Loucy (cell line): ENCODE data around the gene VPS45.
"Not testable (repeated sequence)": the region's sequence is repeated elsewhere in the genome, so short reads cannot be mapped to it uniquely, and the experiment has no call there.

Source experiments
- H2AFZ ChIP-seq: fragments of 200-600 bp; sonication (generic); 2 replicates; pipeline ENCODE4 v1.6.0; 2016; ENCODE audit warnings: antibody characterized with exemption, mild to moderate bottlenecking, low read length, moderate library complexity
- H3F3A ChIP-seq: fragments of 200-600 bp; 2 replicates; pipeline ENCODE4 v1.6.0; 2016; ENCODE audit warnings: antibody characterized with exemption, low read depth, mild to moderate bottlenecking
- H3K27me3 ChIP-seq: fragments of 200-600 bp; sonication (generic); 2 replicates; pipeline ENCODE4 v1.6.1; 2014; ENCODE audit warnings: low read length, mild to moderate bottlenecking; ENCODE audit not compliant: insufficient read depth, poor library complexity, severe bottlenecking
- H3K36me3 ChIP-seq: fragments of 200-600 bp; sonication (generic); 2 replicates; pipeline ENCODE4 v1.6.1; 2016; ENCODE audit warnings: low read length; ENCODE audit not compliant: insufficient read depth
- H3K4me1 ChIP-seq: fragments of 200-600 bp; sonication (generic); 2 replicates; pipeline ENCODE4 v1.5.1; 2014; ENCODE audit warnings: low read length, mild to moderate bottlenecking; ENCODE audit not compliant: insufficient read depth, poor library complexity, severe bottlenecking
- H3K4me2 ChIP-seq: fragments of 200-600 bp; sonication (generic); 2 replicates; pipeline ENCODE4 v1.6.0; 2014; ENCODE audit warnings: antibody characterized with exemption, low read length, low read depth, mild to moderate bottlenecking; ENCODE audit not compliant: poor library complexity, severe bottlenecking
- H3K4me3 ChIP-seq: fragments of 200-600 bp; sonication (generic); 2 replicates; pipeline ENCODE4 v1.5.1; 2014; ENCODE audit warnings: low read length, mild to moderate bottlenecking, mixed read lengths; ENCODE audit not compliant: poor library complexity, severe bottlenecking
- H3K79me2 ChIP-seq: fragments of 200-600 bp; sonication (generic); 2 replicates; pipeline ENCODE4 v1.6.1; 2014; ENCODE audit warnings: low read length; ENCODE audit not compliant: insufficient read depth
- H3K9ac ChIP-seq: fragments of 200-600 bp; sonication (generic); 2 replicates; pipeline ENCODE4 v1.6.0; 2014; ENCODE audit warnings: mild to moderate bottlenecking, low read depth, low read length, moderate library complexity; ENCODE audit not compliant: poor library complexity, severe bottlenecking
- H3K9me2 ChIP-seq: fragments of 200-600 bp; sonication (generic); replicated peaks from 2 replicates; pipeline ENCODE4 v1.6.1; 2016; ENCODE audit warnings: low read depth, low read length, mixed read lengths
- H3K9me3 ChIP-seq: fragments of 200-600 bp; sonication (generic); 2 replicates; pipeline ENCODE4 v1.6.1; 2014; ENCODE audit warnings: mild to moderate bottlenecking, antibody characterized with exemption, low read length, low read depth; ENCODE audit not compliant: insufficient read depth
- H4K20me1 ChIP-seq: fragments of 200-600 bp; sonication (generic); 2 replicates; pipeline ENCODE4 v1.6.0; 2014; ENCODE audit warnings: antibody characterized with exemption, low read length, mild to moderate bottlenecking; ENCODE audit not compliant: insufficient read depth, poor library complexity, severe bottlenecking
- EZH2phosphoT487 ChIP-seq: fragments of 200-600 bp; IDR thresholded peaks from 2 replicates; pipeline ENCODE4 v1.6.1; 2018; ENCODE audit warnings: antibody characterized with exemption, mild to moderate bottlenecking, moderate library complexity, borderline replicate concordance
- TF ChIP-seq, protein P1 (sequence below): fragments of 200-600 bp; sonication (generic); conservative IDR thresholded peaks from 2 replicates; pipeline ENCODE4 v1.5.1; 2014; ENCODE audit warnings: mild to moderate bottlenecking, antibody characterized with exemption, low read length

VPS45 gene

GRCh38 chr1:150144606-150145005 is 77.0 kb downstream of the VPS45 start:
- peaks cover 21% of the 10 kb centered on the region for H3K79me2 ChIP-seq
- H3K4me3 ChIP-seq = no peak overlapping the region
- no peaks in the 10 kb centered on the region; the same call in 1 of the 2 replicates for H3K36me3 ChIP-seq
- H3K4me2 ChIP-seq = peak overlapping the region; percentile 17
- no peak overlapping the region for H2AFZ ChIP-seq
- TF ChIP-seq EZH2phosphoT487 = no peak
- TF ChIP-seq, protein P1, sequence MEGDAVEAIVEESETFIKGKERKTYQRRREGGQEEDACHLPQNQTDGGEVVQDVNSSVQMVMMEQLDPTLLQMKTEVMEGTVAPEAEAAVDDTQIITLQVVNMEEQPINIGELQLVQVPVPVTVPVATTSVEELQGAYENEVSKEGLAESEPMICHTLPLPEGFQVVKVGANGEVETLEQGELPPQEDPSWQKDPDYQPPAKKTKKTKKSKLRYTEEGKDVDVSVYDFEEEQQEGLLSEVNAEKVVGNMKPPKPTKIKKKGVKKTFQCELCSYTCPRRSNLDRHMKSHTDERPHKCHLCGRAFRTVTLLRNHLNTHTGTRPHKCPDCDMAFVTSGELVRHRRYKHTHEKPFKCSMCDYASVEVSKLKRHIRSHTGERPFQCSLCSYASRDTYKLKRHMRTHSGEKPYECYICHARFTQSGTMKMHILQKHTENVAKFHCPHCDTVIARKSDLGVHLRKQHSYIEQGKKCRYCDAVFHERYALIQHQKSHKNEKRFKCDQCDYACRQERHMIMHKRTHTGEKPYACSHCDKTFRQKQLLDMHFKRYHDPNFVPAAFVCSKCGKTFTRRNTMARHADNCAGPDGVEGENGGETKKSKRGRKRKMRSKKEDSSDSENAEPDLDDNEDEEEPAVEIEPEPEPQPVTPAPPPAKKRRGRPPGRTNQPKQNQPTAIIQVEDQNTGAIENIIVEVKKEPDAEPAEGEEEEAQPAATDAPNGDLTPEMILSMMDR = no peak
- no peaks in the 10 kb centered on the region for H3K9me3 ChIP-seq
- peaks cover 6% of the 10 kb centered on the region; the same call in 1 of the 2 replicates for H3F3A ChIP-seq
- H3K27me3 ChIP-seq = no peaks in the 10 kb centered on the region
- H4K20me1 ChIP-seq = no peaks in the 10 kb centered on the region
- H3K4me1 ChIP-seq = peaks cover 40% of the 10 kb centered on the region
- H3K9ac ChIP-seq = no peak overlapping the region
- H3K9me2 ChIP-seq = no peaks in the 10 kb centered on the region

- H3K9me2 ChIP-seq, H3K9me3 ChIP-seq, H3K27me3 ChIP-seq, H3K9ac ChIP-seq, H4K20me1 ChIP-seq, H3K36me3 ChIP-seq, H3K4me3 ChIP-seq, H2AFZ ChIP-seq: not testable (repeated sequence)
- H3K4me2 ChIP-seq = peak overlapping the region; percentile 57
- peaks cover 11% of the 10 kb centered on the region; the same call in 1 of the 2 replicates for H3F3A ChIP-seq
- H3K79me2 ChIP-seq = peaks cover 31% of the 10 kb centered on the region
- peaks cover 40% of the 10 kb centered on the region for H3K4me1 ChIP-seq
Measured at GRCh38 chr1:150146016-150146415, 78.4 kb downstream of the VPS45 start.

GRCh38 chr1:150146849-150147542 is 79.4 kb downstream of the VPS45 start:
- TF ChIP-seq EZH2phosphoT487 = no peak
- TF ChIP-seq, protein P1 = no peak
- Histone ChIP-seq H3K9me3 (no peaks in the 10 kb centered on the region), H2AFZ (no peak overlapping the region), H3F3A (peaks cover 12% of the 10 kb centered on the region; the same call in 1 of the 2 replicates), H3K4me2 (peak overlapping the region; percentile 57), H3K79me2 (peaks cover 40% of the 10 kb centered on the region), H3K4me3 (peak overlapping the region; percentile 35), H4K20me1 (no peaks in the 10 kb centered on the region), H3K9ac (no peak overlapping the region), H3K9me2 (no peaks in the 10 kb centered on the region), H3K4me1 (peaks cover 44% of the 10 kb centered on the region), H3K36me3 (peaks cover 4% of the 10 kb centered on the region; the same call in 1 of the 2 replicates), H3K27me3 (peaks cover 8% of the 10 kb centered on the region)
